ENCODE measurements around the gene C20orf144.

Gene C20orf144

GRCh38 chr20:33669224-33669623 is 7.1 kb downstream of the C20orf144 start:
- H3K36me3 ChIP-seq, result peaks cover 0 to 22% (median 4%) of the 10 kb centered on the region in 3 donors
- no peaks in the 10 kb centered on the region for H3K27me3 ChIP-seq
- TF ChIP-seq CTCF (IDR thresholded peaks at IDR 0.05), result no peak
- peaks cover 0 to 84% (median 62%) of the 10 kb centered on the region in 4 donors for H3K4me1 ChIP-seq
- H3K27ac ChIP-seq, result peak overlapping the region; percentile 98
- intact Hi-C loops (cut with DNase I; ENCODE audit: low total_unique reads), result loop anchor here (10.0 kb wide), 2 partner anchors 184 to 214 kb away; no protein-coding TSS in a partner anchor
- no peaks in the 10 kb centered on the region for H3K9me3 ChIP-seq
- no peak for DNase-seq
- H3K4me3 ChIP-seq, result no peak overlapping the region

- Histone ChIP-seq H3K27ac (peak overlapping the region; percentile 98), H3K36me3 (peaks cover 0 to 22% (median 4%) of the 10 kb centered on the region in 3 donors), H3K9me3 (no peaks in the 10 kb centered on the region), H3K4me1 (peaks cover 0 to 81% (median 63%) of the 10 kb centered on the region in 4 donors), H3K4me3 (no peak overlapping the region), H3K27me3 (no peaks in the 10 kb centered on the region)
- intact Hi-C loops (cut with DNase I; ENCODE audit: low total_unique reads), result loop anchor here (10.0 kb wide), 2 partner anchors 185 to 215 kb away; no protein-coding TSS in a partner anchor
- DNase-seq, result peak in 1 of 2 donors; percentile 82
- TF ChIP-seq CTCF (IDR thresholded peaks at IDR 0.05), result no peak
Observed at GRCh38 chr20:33669873-33670640, 7.9 kb downstream of the C20orf144 start.

- DNase-seq, result no peak
- no peak for TF ChIP-seq CTCF (IDR thresholded peaks at IDR 0.05)
- intact Hi-C loops (cut with DNase I; ENCODE audit: low total_unique reads), result no loop called here
- H3K27ac ChIP-seq, result peak overlapping the region; percentile 98
- H3K9me3 ChIP-seq, result no peaks in the 10 kb centered on the region
- H3K4me3 ChIP-seq, result no peak overlapping the region
- H3K36me3 ChIP-seq, result peaks cover 0 to 22% (median 4%) of the 10 kb centered on the region in 3 donors
- H3K27me3 ChIP-seq, result no peaks in the 10 kb centered on the region
- peaks cover 0 to 82% (median 69%) of the 10 kb centered on the region in 4 donors for H3K4me1 ChIP-seq
Observed at GRCh38 chr20:33670715-33671499, 8.8 kb downstream of the C20orf144 start.

DNA sequence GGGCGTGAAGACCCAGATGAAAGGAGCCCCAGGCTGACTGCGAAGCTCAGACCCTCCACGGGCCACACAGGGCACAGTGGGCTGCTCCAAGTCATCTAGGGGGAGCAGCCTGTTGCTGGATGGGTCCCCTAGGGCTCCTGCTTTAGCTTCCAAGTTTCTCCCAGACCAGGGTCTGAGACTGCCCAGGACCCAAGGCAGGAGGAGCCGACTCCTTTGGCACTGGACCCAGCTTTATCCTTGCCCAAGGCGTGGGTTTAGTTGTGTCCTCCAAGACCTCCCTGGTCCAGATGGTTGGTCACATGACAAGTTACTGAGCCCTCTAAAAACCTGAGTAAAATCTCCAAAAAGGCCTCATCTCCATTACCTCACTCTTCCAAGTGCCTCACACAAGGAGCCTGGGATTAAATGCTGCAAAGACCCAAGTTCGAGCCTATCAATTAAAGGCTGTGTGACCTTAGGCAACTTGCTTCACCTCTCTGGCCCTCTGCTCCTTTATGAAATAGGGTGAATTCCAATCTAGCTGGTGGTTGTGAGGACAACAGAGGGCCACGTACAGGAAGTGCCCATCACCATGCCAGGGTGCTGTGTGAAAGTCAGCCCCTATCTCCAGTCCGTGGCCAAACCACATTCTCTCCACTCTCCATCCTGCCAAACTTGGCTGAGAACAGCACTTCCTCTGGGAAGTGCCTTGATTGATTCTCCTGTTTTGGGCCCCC is 9.6 kb downstream of the C20orf144 start:
- Histone ChIP-seq H3K36me3 (peaks cover 0 to 22% (median 4%) of the 10 kb centered on the region in 3 donors), H3K9me3 (no peaks in the 10 kb centered on the region), H3K27ac (peak overlapping the region; percentile 98), H3K4me1 (peaks cover 0 to 83% (median 71%) of the 10 kb centered on the region in 4 donors), H3K27me3 (no peaks in the 10 kb centered on the region), H3K4me3 (no peak overlapping the region)
- TF ChIP-seq CTCF (IDR thresholded peaks at IDR 0.05), result no peak
- intact Hi-C loops (cut with DNase I; ENCODE audit: low total_unique reads), result no loop called here
- no peak for DNase-seq

DNA sequence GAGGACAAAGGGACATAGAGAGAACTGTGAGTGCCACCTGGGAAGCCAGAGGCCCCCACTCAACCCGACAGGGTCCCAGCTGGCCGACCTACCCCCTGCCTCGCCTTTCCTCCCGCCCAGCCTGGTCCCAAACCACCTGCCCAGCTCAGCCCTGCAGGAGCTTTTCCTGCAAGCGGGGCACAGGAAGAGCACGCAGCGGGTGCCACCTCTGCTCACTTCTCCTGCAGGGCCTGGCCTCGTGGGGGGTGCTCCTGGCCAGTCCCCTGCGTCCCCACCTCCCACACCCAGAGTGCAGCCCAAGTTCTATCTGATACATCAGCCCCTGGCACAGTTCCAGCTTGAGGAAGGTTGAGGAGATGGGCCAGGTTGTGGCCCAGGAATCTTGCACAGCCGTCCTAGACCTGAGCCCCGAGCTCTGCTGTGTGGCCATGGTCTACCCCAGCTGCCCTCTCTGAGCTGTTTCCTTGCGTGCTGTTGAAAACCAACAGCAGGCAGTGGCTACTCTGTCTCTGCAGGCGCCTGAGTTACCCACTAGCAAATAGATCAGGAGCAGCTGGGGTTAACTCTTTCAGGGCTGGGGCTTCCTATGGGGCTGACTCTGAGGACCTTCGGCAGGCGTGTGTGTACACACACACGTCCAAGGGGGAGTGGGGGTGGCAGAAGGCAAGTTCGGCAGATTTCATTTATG is 10.4 kb downstream of the C20orf144 start:
- no peak for DNase-seq
- H3K4me1 ChIP-seq, result peaks cover 0 to 81% (median 68%) of the 10 kb centered on the region in 4 donors
- TF ChIP-seq CTCF (IDR thresholded peaks at IDR 0.05), result no peak
- H3K36me3 ChIP-seq, result peaks cover 0 to 22% (median 4%) of the 10 kb centered on the region in 3 donors
- peak overlapping the region; percentile 67 to 72 for H3K4me3 ChIP-seq
- no peaks in the 10 kb centered on the region for H3K27me3 ChIP-seq
- no peaks in the 10 kb centered on the region for H3K9me3 ChIP-seq
- H3K27ac ChIP-seq, result peak overlapping the region; percentile 98
- intact Hi-C loops (cut with DNase I; ENCODE audit: low total_unique reads), result no loop called here
